RWPE2 (cell line): ENCODE results near the gene HECTD4.
A peak's percentile ranks its signal among the peaks of the same experiment; 100 is the strongest.
"Not testable (repeated sequence)": the region's sequence is repeated elsewhere in the genome, so short reads cannot be mapped to it uniquely, and the experiment has no call there.

Experiments
- ATAC-seq: fragments of 200-7000 bp; cut with Tn5 transposase; 3 replicates; pipeline ENCODE4 v1.9.1; 2021; ENCODE audit warnings: low read depth
- DNase-seq: peaks from one replicate; pipeline ENCODE4 v3.0.0-alpha.2; 2020; ENCODE audit warnings: low spot score
- H3K27ac ChIP-seq: fragments of 450-650 bp; 2 replicates; pipeline ENCODE4 v1.5.1; 2017; ENCODE audit warnings: mild to moderate bottlenecking; ENCODE audit not compliant: poor library complexity, severe bottlenecking
- H3K27me3 ChIP-seq: fragments of 250-450 bp; sonication (Bioruptor Pico); 2 replicates; pipeline ENCODE4 v1.5.1; 2021; ENCODE audit warnings: mild to moderate bottlenecking, moderate library complexity; ENCODE audit not compliant: insufficient read depth, poor library complexity, severe bottlenecking
- H3K36me3 ChIP-seq: fragments of 250-450 bp; sonication (Bioruptor Pico); 2 replicates; pipeline ENCODE4 v1.5.1; 2020; ENCODE audit warnings: low read depth, mild to moderate bottlenecking, moderate library complexity
- H3K4me1 ChIP-seq: fragments of 250-450 bp; sonication (Bioruptor Pico); 2 replicates; pipeline ENCODE4 v1.5.1; 2021; ENCODE audit warnings: mild to moderate bottlenecking, moderate library complexity; ENCODE audit not compliant: insufficient read depth, poor library complexity, severe bottlenecking
- H3K4me3 ChIP-seq: fragments of 250-450 bp; sonication (Bioruptor Pico); 2 replicates; pipeline ENCODE4 v1.5.1; 2021; ENCODE audit warnings: mild to moderate bottlenecking, moderate library complexity; ENCODE audit not compliant: severe bottlenecking
- H3K9me3 ChIP-seq: fragments of 250-450 bp; sonication (Bioruptor Pico); 2 replicates; pipeline ENCODE4 v1.5.1; 2021; ENCODE audit warnings: mild to moderate bottlenecking, moderate library complexity; ENCODE audit not compliant: severe bottlenecking
- CTCF ChIP-seq: fragments of 450-650 bp; IDR thresholded peaks from one replicate; pipeline ENCODE4 v1.5.1; 2017; ENCODE audit warnings: mild to moderate bottlenecking, moderate library complexity; ENCODE audit not compliant: poor library complexity, severe bottlenecking

The HECTD4 gene

GRCh38 chr12:112111931-112112330 is 270.3 kb downstream of the HECTD4 start:
- ATAC-seq (no peak), DNase-seq (no peak)
- TF ChIP-seq CTCF: no peak
- H3K36me3 ChIP-seq: no peaks in the 10 kb centered on the region
- no peaks in the 10 kb centered on the region for H3K9me3 ChIP-seq
- peaks cover 20% of the 10 kb centered on the region for H3K4me1 ChIP-seq
- no peak overlapping the region for H3K4me3 ChIP-seq
- no peaks in the 10 kb centered on the region for H3K27me3 ChIP-seq
- H3K27ac ChIP-seq: peak overlapping the region; percentile 74

- H3K36me3 ChIP-seq, H3K9me3 ChIP-seq, H3K4me3 ChIP-seq, DNase-seq, H3K27me3 ChIP-seq, ATAC-seq: not testable (repeated sequence)
- Histone ChIP-seq H3K27ac (peak overlapping the region; percentile 91), H3K4me1 (peaks cover 17% of the 10 kb centered on the region)
Measured at GRCh38 chr12:112110787-112111662, 271.2 kb downstream of the HECTD4 start.
